Peyer's patch (tissue), 4 donors: ENCODE data around the gene PBOV1. TPM values are rescaled to one million over a fixed set of nuclear protein-coding genes. Genes with fewer than 3 reads are reported as not detected.
A peak's percentile ranks its signal among the peaks of the same experiment; 100 is the strongest.

Experiments
- DNase-seq, 3 donors: peaks; one replicate each; pipeline ENCODE4 v3.0.0-alpha.2; 2017 to 2019
- H3K27ac ChIP-seq, 4 donors: fragments of 200-600 bp; sonication (generic); one replicate each; pipeline ENCODE4 v1.5.1; 2016 to 2019
- H3K27me3 ChIP-seq, 2 donors: fragments of 200-600 bp; sonication (generic); one replicate each; pipeline ENCODE4 v1.5.1; 2019
- H3K36me3 ChIP-seq, 3 donors: fragments of 200-600 bp; sonication (generic); one replicate each; pipeline ENCODE4 v1.5.1; 2016 to 2019
- H3K4me1 ChIP-seq, 4 donors: fragments of 200-600 bp; sonication (generic); one replicate each; pipeline ENCODE4 v1.5.1; 2016 to 2019
- H3K4me3 ChIP-seq, 4 donors: fragments of 200-600 bp; sonication (generic); 1 replicate in 3 of 4; 2 replicates in 1 of 4; pipeline ENCODE4 v1.5.1; 2016 to 2019; ENCODE audit warnings: mild to moderate bottlenecking in 1 of 4
- H3K9me3 ChIP-seq, 4 donors: fragments of 200-600 bp; sonication (generic); one replicate each; pipeline ENCODE4 v1.5.1; 2016 to 2019; ENCODE audit warnings: mild to moderate bottlenecking in 1 of 4
- CTCF ChIP-seq, 6 experiments: fragments of 450-650 bp in 4 of 6; fragments of 200-600 bp in 2 of 6; sonication (generic) in 1 of 6; IDR thresholded peaks; one replicate each; pipeline ENCODE4 v1.5.1; 2017 to 2019; ENCODE audit warnings: antibody characterized with exemption in 6 of 6, mild to moderate bottlenecking in 3 of 6, moderate library complexity in 1 of 6
- POLR2A ChIP-seq, 2 donors: fragments of 450-650 bp; IDR thresholded peaks; one replicate each; pipeline ENCODE4 v1.5.1; 2017; ENCODE audit warnings: antibody characterized with exemption in 2 of 2, mild to moderate bottlenecking in 2 of 2, moderate library complexity in 2 of 2
- total RNA-seq, 4 donors: library from RNA; depleted of rRNA; stranded (reverse); fragments of >200 nt; gene quantifications; one replicate each; pipeline ENCODE4 v1.1.0, GENCODE V29; 2016

The PBOV1 gene
- total RNA-seq, 4 donors from 2014 or later, result not detected

GRCh38 chr6:138230759-138231380 lies 12.6 kb upstream of the PBOV1 start:
- no peak for TF ChIP-seq CTCF (IDR thresholded peaks at IDR 0.05)
- no peak for TF ChIP-seq POLR2A (IDR thresholded peaks at IDR 0.05)
- Histone ChIP-seq H3K36me3 (no peaks in the 10 kb centered on the region), H3K9me3 (no peaks in the 10 kb centered on the region), H3K27ac (peak overlapping the region in 2 of 4 donors; percentile 22 to 48), H3K27me3 (no peaks in the 10 kb centered on the region), H3K4me3 (no peak overlapping the region), H3K4me1 (no peaks in the 10 kb centered on the region)
- DNase-seq, result no peak

GRCh38 chr6:138230221-138230620 lies 11.9 kb upstream of the PBOV1 start:
- H3K4me3 ChIP-seq, result no peak overlapping the region
- H3K4me1 ChIP-seq, result no peaks in the 10 kb centered on the region
- DNase-seq, result no peak
- H3K27me3 ChIP-seq, result no peaks in the 10 kb centered on the region
- H3K27ac ChIP-seq, result no peak overlapping the region
- no peaks in the 10 kb centered on the region for H3K36me3 ChIP-seq
- TF ChIP-seq POLR2A (IDR thresholded peaks at IDR 0.05) (no peak), CTCF (IDR thresholded peaks at IDR 0.05) (no peak)
- no peaks in the 10 kb centered on the region for H3K9me3 ChIP-seq

- no peak overlapping the region for H3K4me3 ChIP-seq
- no peaks in the 10 kb centered on the region for H3K36me3 ChIP-seq
- TF ChIP-seq CTCF (IDR thresholded peaks at IDR 0.05), result no peak
- no peak for DNase-seq
- no peaks in the 10 kb centered on the region for H3K27me3 ChIP-seq
- H3K27ac ChIP-seq, result no peak overlapping the region
- no peaks in the 10 kb centered on the region for H3K4me1 ChIP-seq
- H3K9me3 ChIP-seq, result no peaks in the 10 kb centered on the region
Measured at GRCh38 chr6:138229663-138230179, 11.4 kb upstream of the PBOV1 start.

GRCh38 chr6:138229072-138229471 lies 10.8 kb upstream of the PBOV1 start:
- Histone ChIP-seq H3K9me3 (no peaks in the 10 kb centered on the region), H3K27ac (no peak overlapping the region), H3K4me1 (no peaks in the 10 kb centered on the region), H3K27me3 (no peaks in the 10 kb centered on the region), H3K36me3 (no peaks in the 10 kb centered on the region), H3K4me3 (no peak overlapping the region)
- no peak for DNase-seq
- TF ChIP-seq POLR2A (IDR thresholded peaks at IDR 0.05), result no peak
- no peak for TF ChIP-seq CTCF (IDR thresholded peaks at IDR 0.05)

- H3K27me3 ChIP-seq, result no peaks in the 10 kb centered on the region
- no peak for TF ChIP-seq CTCF (IDR thresholded peaks at IDR 0.05)
- no peak for TF ChIP-seq POLR2A (IDR thresholded peaks at IDR 0.05)
- H3K27ac ChIP-seq, result peak overlapping the region in 2 of 4 donors; percentile 55 to 56
- no peaks in the 10 kb centered on the region for H3K4me1 ChIP-seq
- DNase-seq, result peak in 1 of 3 donors; percentile 60
- H3K9me3 ChIP-seq, result no peaks in the 10 kb centered on the region
- peak overlapping the region in 2 of 4 donors; percentile 11 to 19 for H3K4me3 ChIP-seq
- no peaks in the 10 kb centered on the region for H3K36me3 ChIP-seq
Measured at GRCh38 chr6:138227316-138227781, 9.1 kb upstream of the PBOV1 start.
